Breast epithelium (tissue), 4 donors: ENCODE data around the gene C19orf25. TPM values are rescaled to one million over a fixed set of nuclear protein-coding genes. Genes with fewer than 3 reads are reported as not detected.
A peak's percentile ranks its signal among the peaks of the same experiment; 100 is the strongest.
"Not testable (repeated sequence)": the region's sequence is repeated elsewhere in the genome, so short reads cannot be mapped to it uniquely, and the experiment has no call there.

Experiments
- DNase-seq, 2 donors: peaks; one replicate each; pipeline ENCODE4 v3.0.0-alpha.2; 2019; ENCODE audit warnings: low spot score in 2 of 2
- H3K27ac ChIP-seq, 2 donors: fragments of 200-600 bp; sonication (generic) in 1 of 2; one replicate each; pipeline ENCODE4 v1.5.1; 2016 to 2019; ENCODE audit warnings: mild to moderate bottlenecking in 1 of 2
- H3K27me3 ChIP-seq, 2 donors: fragments of 200-600 bp; sonication (generic) in 1 of 2; one replicate each; pipeline versions ENCODE4 v1.5.1 to v1.6.0; 2017 to 2019; ENCODE audit warnings: control low read depth in 1 of 2, mild to moderate bottlenecking in 1 of 2
- H3K36me3 ChIP-seq: fragments of 200-600 bp; one replicate; pipeline ENCODE4 v1.5.1; 2019
- H3K4me1 ChIP-seq, 2 donors: fragments of 200-600 bp; sonication (generic); one replicate each; pipeline ENCODE4 v1.5.1; 2016 to 2019; ENCODE audit warnings: control low read depth in 1 of 2
- H3K4me3 ChIP-seq, 3 donors: fragments of 200-600 bp; sonication (generic); 1 replicate in 2 of 3; 2 replicates in 1 of 3; pipeline ENCODE4 v1.5.1; 2016 to 2019; ENCODE audit warnings: mild to moderate bottlenecking in 3 of 3, moderate library complexity in 2 of 3
- H3K9me3 ChIP-seq, 2 donors: fragments of 200-600 bp; sonication (generic) in 1 of 2; one replicate each; pipeline ENCODE4 v1.5.1; 2016 to 2019; ENCODE audit warnings: control low read depth in 1 of 2
- POLR2A ChIP-seq: fragments of 450-650 bp; IDR thresholded peaks from one replicate; pipeline ENCODE4 v1.6.1; 2016; ENCODE audit warnings: antibody characterized with exemption, mild to moderate bottlenecking, moderate library complexity
- POLR2AphosphoS5 ChIP-seq, 3 donors: sonication (generic); formaldehyde crosslinking; IDR thresholded peaks; one replicate each; pipeline ENCODE4 v1.6.1; 2017; ENCODE audit warnings: antibody characterized with exemption in 3 of 3
- intact Hi-C: fragments of 100-400 bp; cut with DNase I; formaldehyde crosslinking; loops from one replicate; pipeline ENCODE4 v1.15.1; 2023; ENCODE audit warnings: low total_unique reads
- total RNA-seq, 3 donors: library from RNA; depleted of rRNA; stranded (reverse); fragments of >200 nt; gene quantifications; one replicate each; pipeline ENCODE4 v1.1.0, GENCODE V29; 2016
- TF ChIP-seq, protein P1 (sequence below), 3 donors: fragments of 450-650 bp; IDR thresholded peaks; one replicate each; pipeline ENCODE4 v1.5.1; 2016 to 2017; ENCODE audit warnings: antibody characterized with exemption in 3 of 3, mild to moderate bottlenecking in 3 of 3, moderate library complexity in 3 of 3

Gene C19orf25
- total RNA-seq, 3 donors from 2014 or later: 27.7 to 32.8 (median 28.7) TPM

DNA sequence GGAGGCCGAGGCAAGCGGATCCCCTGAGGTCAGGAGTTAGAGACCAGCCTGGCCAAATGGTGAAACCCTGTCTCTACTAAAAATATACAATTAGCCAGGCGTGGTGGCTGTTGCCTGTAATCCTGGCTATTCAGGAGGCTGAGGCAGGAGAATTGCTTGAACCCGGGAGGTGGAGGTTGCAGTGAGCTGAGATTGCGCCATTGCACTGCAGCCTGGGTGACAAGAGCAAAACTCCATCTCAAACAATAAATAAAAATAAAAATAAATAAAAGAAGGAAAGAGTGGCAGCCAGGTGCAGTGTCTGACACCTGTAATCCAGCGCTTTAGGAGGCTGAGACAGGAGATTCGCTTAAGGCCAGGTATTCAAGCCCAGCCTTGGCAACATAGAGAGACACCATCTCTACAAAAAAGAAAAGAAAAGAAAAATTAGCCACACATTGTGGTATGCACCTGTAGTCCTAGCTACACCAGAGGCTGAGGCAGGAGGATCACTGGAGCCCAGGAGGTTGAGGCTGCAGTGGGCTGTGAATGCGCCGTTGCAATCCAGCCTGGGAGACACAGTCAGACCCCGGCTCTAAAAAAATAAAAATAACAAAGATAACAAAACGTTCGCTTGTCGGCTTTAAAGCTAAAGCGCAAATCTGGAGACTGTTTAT, 23.5 kb upstream of the C19orf25 start:
- peak overlapping the region in 2 of 3 donors; percentile 31 to 48 for H3K4me3 ChIP-seq
- no peaks in the 10 kb centered on the region for H3K27me3 ChIP-seq
- TF ChIP-seq, protein P1, sequence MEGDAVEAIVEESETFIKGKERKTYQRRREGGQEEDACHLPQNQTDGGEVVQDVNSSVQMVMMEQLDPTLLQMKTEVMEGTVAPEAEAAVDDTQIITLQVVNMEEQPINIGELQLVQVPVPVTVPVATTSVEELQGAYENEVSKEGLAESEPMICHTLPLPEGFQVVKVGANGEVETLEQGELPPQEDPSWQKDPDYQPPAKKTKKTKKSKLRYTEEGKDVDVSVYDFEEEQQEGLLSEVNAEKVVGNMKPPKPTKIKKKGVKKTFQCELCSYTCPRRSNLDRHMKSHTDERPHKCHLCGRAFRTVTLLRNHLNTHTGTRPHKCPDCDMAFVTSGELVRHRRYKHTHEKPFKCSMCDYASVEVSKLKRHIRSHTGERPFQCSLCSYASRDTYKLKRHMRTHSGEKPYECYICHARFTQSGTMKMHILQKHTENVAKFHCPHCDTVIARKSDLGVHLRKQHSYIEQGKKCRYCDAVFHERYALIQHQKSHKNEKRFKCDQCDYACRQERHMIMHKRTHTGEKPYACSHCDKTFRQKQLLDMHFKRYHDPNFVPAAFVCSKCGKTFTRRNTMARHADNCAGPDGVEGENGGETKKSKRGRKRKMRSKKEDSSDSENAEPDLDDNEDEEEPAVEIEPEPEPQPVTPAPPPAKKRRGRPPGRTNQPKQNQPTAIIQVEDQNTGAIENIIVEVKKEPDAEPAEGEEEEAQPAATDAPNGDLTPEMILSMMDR (IDR thresholded peaks at IDR 0.05): no peak
- TF ChIP-seq POLR2AphosphoS5 (IDR thresholded peaks at IDR 0.05) (no peak), POLR2A (no peak)
- no peak overlapping the region for H3K27ac ChIP-seq
- H3K36me3 ChIP-seq: no peaks in the 10 kb centered on the region
- H3K4me1 ChIP-seq: peaks cover 0 to 2% of the 10 kb centered on the region in 2 donors
- H3K9me3 ChIP-seq: no peaks in the 10 kb centered on the region
- intact Hi-C loops: no loop called here
- DNase-seq: no peak

DNA sequence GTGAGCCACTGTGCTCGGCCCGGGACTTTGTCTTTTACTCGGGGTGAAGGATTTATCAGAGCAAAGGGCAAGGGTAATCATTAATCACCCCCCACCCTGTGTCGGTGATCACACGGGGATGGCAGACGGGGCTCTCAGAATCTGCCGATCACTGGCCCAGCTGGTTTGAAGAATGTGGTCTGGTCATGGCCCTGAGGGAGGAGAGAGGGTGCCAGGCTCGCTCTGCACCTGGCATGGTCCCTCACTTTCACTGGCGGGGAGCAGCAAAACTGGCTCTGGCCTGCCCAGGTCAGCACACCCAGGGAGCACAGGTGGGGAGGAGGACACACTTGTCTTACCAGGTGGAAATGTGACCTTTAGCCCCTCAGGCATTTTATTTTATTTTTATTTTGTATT, 22.2 kb upstream of the C19orf25 start:
- Histone ChIP-seq H3K27ac (peak overlapping the region; percentile 34 to 48), H3K4me3 (no peak overlapping the region), H3K36me3 (no peaks in the 10 kb centered on the region), H3K4me1 (peaks cover 0 to 2% of the 10 kb centered on the region in 2 donors), H3K9me3 (no peaks in the 10 kb centered on the region), H3K27me3 (no peaks in the 10 kb centered on the region)
- TF ChIP-seq, protein P1 (IDR thresholded peaks at IDR 0.05): no peak
- TF ChIP-seq POLR2AphosphoS5 (IDR thresholded peaks at IDR 0.05) (no peak), POLR2A (no peak)
- intact Hi-C loops: no loop called here
- peak; percentile 74 to 90 for DNase-seq

DNA sequence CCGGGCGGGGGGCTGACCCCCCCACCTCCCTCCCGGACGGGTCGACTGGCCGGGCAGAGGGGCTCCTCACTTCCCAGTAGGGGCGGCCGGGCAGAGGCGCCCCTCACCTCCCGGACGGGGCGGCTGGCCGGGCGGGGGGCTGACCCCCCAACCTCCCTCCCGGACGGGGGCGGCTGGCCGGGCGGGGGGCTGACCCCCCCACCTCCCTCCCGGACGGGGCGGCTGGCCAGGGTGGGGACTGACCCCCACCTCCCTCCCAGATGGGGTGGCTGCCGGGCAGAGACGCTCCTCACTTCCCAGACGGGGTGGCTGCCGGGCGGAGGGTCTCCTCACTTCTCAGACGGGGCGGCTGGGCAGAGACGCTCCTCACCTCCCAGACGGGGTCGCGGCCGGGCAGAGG, 20.2 kb upstream of the C19orf25 start:
- H3K4me3 ChIP-seq, H3K9me3 ChIP-seq, H3K27ac ChIP-seq, H3K27me3 ChIP-seq, intact Hi-C loops, H3K36me3 ChIP-seq, DNase-seq, H3K4me1 ChIP-seq: not testable (repeated sequence)

DNA sequence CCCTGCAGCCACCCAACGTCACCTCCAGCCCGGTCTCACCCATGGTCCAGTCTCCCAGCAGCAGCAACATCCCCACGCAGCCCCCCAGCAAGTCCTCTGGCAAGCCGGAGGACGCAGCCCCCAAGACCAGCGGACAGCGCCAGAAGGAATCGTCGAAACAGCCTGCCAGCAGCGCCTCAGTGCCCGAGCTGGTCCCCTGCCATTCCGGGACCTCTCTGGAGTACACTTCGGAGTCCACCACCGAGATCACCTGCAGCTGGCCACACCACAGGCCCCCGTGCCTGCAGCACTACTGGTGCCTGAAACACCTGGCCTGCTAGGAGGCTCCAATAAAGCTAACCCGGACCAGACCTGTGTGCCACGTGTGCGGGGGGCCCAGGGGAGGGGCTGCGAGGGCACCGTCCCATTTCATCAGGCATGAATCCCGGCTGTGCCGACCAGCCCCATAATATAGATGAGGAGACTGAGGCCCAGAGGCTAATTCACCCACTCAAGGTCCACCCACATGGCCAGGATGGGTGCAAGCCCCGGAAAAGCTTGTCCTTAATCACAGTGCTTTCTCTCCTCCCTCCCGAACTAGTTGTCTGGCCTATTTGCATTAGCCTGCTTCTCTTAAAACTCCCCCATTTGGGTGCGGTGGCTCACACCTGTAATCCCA, 18.7 kb upstream of the C19orf25 start:
- H3K27me3 ChIP-seq: peaks cover 0 to 2% of the 10 kb centered on the region in 2 donors

DNA sequence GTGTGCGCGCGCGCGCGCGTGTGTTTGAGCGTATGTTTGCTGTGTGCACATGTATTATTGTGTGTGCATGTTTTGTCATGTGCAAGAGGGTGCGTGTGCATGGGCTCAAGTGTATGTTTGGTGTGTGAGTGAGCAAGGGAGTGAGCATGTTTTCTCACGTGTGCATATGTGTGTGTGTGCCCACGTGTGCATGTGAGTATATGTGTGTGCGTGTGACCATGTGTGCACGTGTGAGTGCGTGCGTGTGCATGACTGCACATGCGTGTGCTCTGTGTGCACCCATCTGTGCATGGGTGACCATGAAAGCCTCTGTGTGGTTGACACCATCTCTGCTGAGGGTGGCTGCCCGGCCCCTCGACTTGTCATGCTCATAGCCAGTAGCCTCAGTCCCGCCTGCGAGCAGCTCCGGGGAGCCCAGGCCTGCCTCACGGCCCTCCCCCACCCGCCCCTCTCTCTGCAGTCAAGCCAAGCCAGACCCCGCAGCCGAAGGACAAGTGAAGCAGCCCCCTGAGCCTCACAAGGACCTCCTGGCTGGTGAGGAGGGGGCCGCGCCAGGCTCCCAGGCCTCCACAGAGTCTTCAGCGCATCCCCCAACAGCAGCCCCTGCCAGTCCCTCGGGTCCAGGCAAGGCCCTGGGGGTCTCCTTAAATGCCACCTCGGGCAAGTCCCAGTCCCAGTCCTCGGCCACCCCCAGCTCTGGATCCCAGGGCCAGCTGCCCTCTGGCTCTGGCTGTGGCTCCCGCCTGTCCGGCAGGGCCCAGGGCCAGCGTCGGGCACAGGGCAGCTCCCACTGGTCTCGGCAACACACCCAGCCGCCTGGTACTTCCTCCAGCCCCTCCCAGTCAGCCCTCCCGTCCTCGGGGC, 17.9 kb upstream of the C19orf25 start:
- Histone ChIP-seq H3K4me1 (peaks cover 0 to under 1% of the 10 kb centered on the region in 2 donors), H3K27ac (no peak overlapping the region), H3K9me3 (no peaks in the 10 kb centered on the region), H3K4me3 (peak overlapping the region in 2 of 3 donors; percentile 26 to 54), H3K36me3 (no peaks in the 10 kb centered on the region), H3K27me3 (peaks cover 0 to 2% of the 10 kb centered on the region in 2 donors)
- intact Hi-C loops: no loop called here
- TF ChIP-seq POLR2AphosphoS5 (IDR thresholded peaks at IDR 0.05) (no peak), POLR2A (no peak)
- TF ChIP-seq, protein P1 (IDR thresholded peaks at IDR 0.05): no peak
- DNase-seq: no peak

More for the DNA sequence above, 18.7 kb upstream of the C19orf25 start:
- Histone ChIP-seq H3K36me3 (no peaks in the 10 kb centered on the region), H3K4me3 (no peak overlapping the region), H3K27ac (no peak overlapping the region), H3K9me3 (no peaks in the 10 kb centered on the region), H3K4me1 (no peaks in the 10 kb centered on the region)
- intact Hi-C loops: no loop called here
- TF ChIP-seq POLR2AphosphoS5 (IDR thresholded peaks at IDR 0.05) (no peak), POLR2A (no peak)
- TF ChIP-seq, protein P1 (IDR thresholded peaks at IDR 0.05): no peak
- DNase-seq: no peak
